Suppressor macrophage (primary cell): ENCODE measurements around the gene SNX22.

Experiments
- DNase-seq, 4 experiments: peaks; one replicate each; pipeline ENCODE4 v3.0.0-alpha.2; 2020 to 2022

The SNX22 gene

GRCh38 chr15:64156652-64157331 is 5.3 kb downstream of the SNX22 start:
- DNase-seq: no peak

- no peak for DNase-seq
Measured at GRCh38 chr15:64157599-64158125, 6.1 kb downstream of the SNX22 start.

GRCh38 chr15:64158363-64159134 is 7.0 kb downstream of the SNX22 start:
- no peak for DNase-seq

GRCh38 chr15:64161688-64162477 is 10.4 kb downstream of the SNX22 start:
- no peak for DNase-seq

GRCh38 chr15:64162478-64162868 is 10.9 kb downstream of the SNX22 start:
- DNase-seq: no peak

GRCh38 chr15:64162869-64163658 is 11.5 kb downstream of the SNX22 start, which contains the start of gene PPIB:
Gene PPIB (minus strand): TSS chr15:64163022. CDS start chr15:64162986, 36 bp downstream.
- peak; percentile 98 to 100 (median 99) for DNase-seq

GRCh38 chr15:64163659-64164362 is 12.3 kb downstream of the SNX22 start:
- DNase-seq: peak; percentile 36 to 68 (median 52)

GRCh38 chr15:64164436-64164835 is 12.9 kb downstream of the SNX22 start:
- DNase-seq: no peak

- DNase-seq: no peak
Measured at GRCh38 chr15:64166102-64166890, 14.8 kb downstream of the SNX22 start.

GRCh38 chr15:64180235-64180824 is 28.8 kb downstream of the SNX22 start:
- no peak for DNase-seq

GRCh38 chr15:64182859-64183370 is 31.4 kb downstream of the SNX22 start:
- DNase-seq: peak; percentile 59 to 80 (median 68)

GRCh38 chr15:64185146-64185911 is 33.8 kb downstream of the SNX22 start:
- DNase-seq: peak in 1 of 4 experiments; percentile 13

GRCh38 chr15:64187396-64188191 is 36.1 kb downstream of the SNX22 start:
- no peak for DNase-seq

- DNase-seq: no peak
Measured at GRCh38 chr15:64191971-64192830, 40.7 kb downstream of the SNX22 start.

- DNase-seq: no peak
Measured at GRCh38 chr15:64193971-64194370, 42.4 kb downstream of the SNX22 start.

GRCh38 chr15:64197425-64197824 is 45.9 kb downstream of the SNX22 start:
- DNase-seq: no peak

GRCh38 chr15:64205202-64205601 is 53.7 kb downstream of the SNX22 start:
- DNase-seq: no peak
